HepG2 (cell line): ENCODE measurements around the gene TCF7L2. TPM values are rescaled to one million over a fixed set of nuclear protein-coding genes. Genes with fewer than 3 reads are reported as not detected.

ENCODE experiments used
- ATAC-seq: fragments of 200-7000 bp; cut with Tn5 transposase; 3 replicates; pipeline ENCODE4 v1.9.1; 2020; ENCODE audit warnings: mild to moderate bottlenecking, moderate library complexity
- BruUV-seq: library from RNA; stranded (reverse); fragments of 400-500 nt; replicated peaks from 2 replicates; lab custom pipeline; 2021; lab: Mats Ljungman, UMichigan
- CTCF ChIA-PET: fragments of 300-600 bp; formaldehyde crosslinking; extraction: SDS; loops from one replicate; lab custom pipeline; 2021; ENCODE audit warnings: low total read pairs, inconsistent platforms, low intra/inter-chr PET ratio; lab: Yijun Ruan, JAX
- POLR2A ChIA-PET: fragments of 350-600 bp; sonication (Branson Sonifier 250); formaldehyde crosslinking; loops from one replicate; lab custom pipeline; 2020; ENCODE audit warnings: antibody characterized with exemption, inconsistent platforms; lab: Yijun Ruan, JAX
- DNase-seq: peaks from one replicate; pipeline ENCODE4 v3.0.0-alpha.2; 2015; ENCODE audit warnings: low spot score
- FAIRE-seq: peaks from 3 replicates; lab custom pipeline; 2011; peaks lifted over from hg19 to GRCh38; lab: Jason Lieb, UNC
- H2AFZ ChIP-seq: one replicate; pipeline ENCODE4 v1.6.1; 2011; ENCODE audit warnings: low read length, inconsistent platforms
- H3K27ac ChIP-seq: fragments of 300-600 bp; 3 replicates; pipeline ENCODE4 v1.8.0; 2011; ENCODE audit warnings: mixed run types, mild to moderate bottlenecking, mixed read lengths, low read length, inconsistent platforms; ENCODE audit not compliant: insufficient read depth; ENCODE audit errors: extremely low read length
- H3K27me3 ChIP-seq, 2 experiments: fragments of 200-600 bp in 1 of 2; 2 replicates in 1 of 2; 3 replicates in 1 of 2; pipeline versions ENCODE4 v1.6.0 to v1.8.0; 2011; ENCODE audit warnings: low read length in 2 of 2, mild to moderate bottlenecking in 2 of 2, moderate library complexity in 2 of 2, inconsistent platforms in 1 of 2; ENCODE audit not compliant: insufficient read depth in 2 of 2, control insufficient read depth in 1 of 2
- H3K36me3 ChIP-seq, 2 experiments: fragments of 200-600 bp in 1 of 2; replicated peaks in 1 of 2; 2 replicates in 1 of 2; 3 replicates in 1 of 2; pipeline versions ENCODE4 v1.5.1 to v1.8.0; 2011; ENCODE audit warnings: low read length in 2 of 2, inconsistent platforms in 1 of 2; ENCODE audit not compliant: insufficient read depth in 2 of 2, control insufficient read depth in 1 of 2
- H3K4me1 ChIP-seq: 2 replicates; pipeline ENCODE4 v1.5.1; 2012; ENCODE audit warnings: low read length, inconsistent platforms; ENCODE audit not compliant: insufficient read depth
- H3K4me2 ChIP-seq: 2 replicates; pipeline ENCODE4 v1.6.0; 2011; ENCODE audit warnings: low read depth, low read length, inconsistent platforms
- H3K4me3 ChIP-seq, 3 experiments: fragments of 200-600 bp in 1 of 3; sonication (generic), shearing (Covaris generic) in 1 of 3; replicated peaks in 1 of 3; 2 replicates each; pipeline ENCODE4 v1.5.1; 2011 to 2016; ENCODE audit warnings: low read length in 3 of 3, inconsistent platforms in 2 of 3, low read depth in 2 of 3, mild to moderate bottlenecking in 2 of 3, control low read depth in 1 of 3, mixed read lengths in 1 of 3; ENCODE audit not compliant: insufficient read depth in 1 of 3
- H3K79me2 ChIP-seq: one replicate; pipeline ENCODE4 v1.6.1; 2011; ENCODE audit warnings: low read length, inconsistent platforms; ENCODE audit not compliant: insufficient read depth
- H3K9ac ChIP-seq: 2 replicates; pipeline ENCODE4 v1.6.0; 2011; ENCODE audit warnings: mild to moderate bottlenecking, low read depth, low read length, inconsistent platforms; ENCODE audit not compliant: insufficient read depth
- H3K9me3 ChIP-seq: 2 replicates; pipeline ENCODE4 v1.5.1; 2012; ENCODE audit warnings: mild to moderate bottlenecking, low read length
- H4K20me1 ChIP-seq: 2 replicates; pipeline ENCODE4 v1.6.0; 2011; ENCODE audit warnings: inconsistent platforms, mild to moderate bottlenecking, low read length, moderate library complexity; ENCODE audit not compliant: insufficient read depth
- KDM1A ChIP-seq: IDR thresholded peaks from 2 replicates; pipeline ENCODE4 v1.6.1; 2016; ENCODE audit warnings: missing compliant biosample characterization
- MIER3 ChIP-seq: IDR thresholded peaks from 2 replicates; pipeline ENCODE4 v1.6.1; 2016; ENCODE audit warnings: missing compliant biosample characterization, borderline replicate concordance
- MXD4 ChIP-seq: IDR thresholded peaks from 2 replicates; pipeline ENCODE4 v1.6.1; 2016; ENCODE audit warnings: mild to moderate bottlenecking, missing biosample characterization, missing genetic modification reagents
- RFX1 ChIP-seq: fragments of 450-650 bp; IDR thresholded peaks from 2 replicates; pipeline ENCODE4 v1.6.1; 2017
- ZFP1 ChIP-seq: IDR thresholded peaks from 2 replicates; pipeline ENCODE4 v1.6.1; 2016
- ZKSCAN1 ChIP-seq: fragments of 150-350 bp; IDR thresholded peaks from 2 replicates; pipeline ENCODE4 v1.6.1; 2014; ENCODE audit warnings: low read length
- ZNF124 ChIP-seq: sonication (generic); formaldehyde crosslinking; IDR thresholded peaks from 2 replicates; pipeline ENCODE4 v1.4.0; 2020; ENCODE audit warnings: missing genetic modification reagents
- ZNF775 ChIP-seq: sonication (generic); formaldehyde crosslinking; IDR thresholded peaks from 2 replicates; pipeline ENCODE4 v1.4.0; 2020; ENCODE audit warnings: missing genetic modification reagents, mild to moderate bottlenecking, moderate library complexity, borderline replicate concordance
- WGBS: methylation state at CpG from one replicate; pipeline ENCODE4 v1.1.6; 2017; ENCODE audit warnings: low lambda C conversion rate; 5-methylcytosine and 5-hydroxymethylcytosine counted together
- in situ Hi-C: cut with HindIII; loops from 2 replicates; pipeline ENCODE4 v1.10.0; 2017; ENCODE audit warnings: low pct_unique_long_range_greater_than_20kb; ENCODE audit not compliant: extremely low pct_ligation_motif_present
- intact Hi-C: fragments of 100-400 bp; cut with micrococcal nuclease; formaldehyde crosslinking; loops from one replicate; pipeline ENCODE4 v1.10.0; 2022; ENCODE audit not compliant: unreplicated experiment
- polyA plus RNA-seq, 8 experiments: library from polyadenylated mRNA; depleted of rRNA in 3 of 8; stranded (reverse) in 7 of 8; unstranded in 1 of 8; fragments of >200 nt; fragmentation: Illumina TruSeq in 4 of 8; extraction: Trizol in 4 of 8; gene quantifications; 2 replicates each; pipeline versions ENCODE4 v1.2.1 to v1.2.3, GENCODE V29; 2011 to 2016; ENCODE audit warnings: low read depth in 4 of 8, missing spikeins in 1 of 8, mixed read lengths in 1 of 8; ENCODE audit not compliant: insufficient read depth in 1 of 8
- total RNA-seq, 5 experiments: library from RNA; depleted of rRNA; stranded (reverse); fragments of >200 nt; fragmentation: Illumina TruSeq; extraction: Trizol; gene quantifications; 2 replicates each; pipeline ENCODE4 v1.2.3, GENCODE V29; 2016; ENCODE audit warnings: low read depth in 1 of 5
- TF ChIP-seq, protein P1 (sequence below): IDR thresholded peaks from 2 replicates; pipeline ENCODE4 v1.6.1; 2016; ENCODE audit warnings: missing compliant biosample characterization, missing genetic modification reagents, borderline replicate concordance
- TF ChIP-seq, protein P2 (sequence below): IDR thresholded peaks from 2 replicates; pipeline ENCODE4 v1.6.1; 2016; ENCODE audit warnings: mild to moderate bottlenecking

TCF7L2 gene
- total and polyA plus RNA-seq, 2 of the 13 experiments (the other 11 are each of a cell fraction or from before 2014, with no cell fraction given), result 3.9 to 13.7 TPM

DNA sequence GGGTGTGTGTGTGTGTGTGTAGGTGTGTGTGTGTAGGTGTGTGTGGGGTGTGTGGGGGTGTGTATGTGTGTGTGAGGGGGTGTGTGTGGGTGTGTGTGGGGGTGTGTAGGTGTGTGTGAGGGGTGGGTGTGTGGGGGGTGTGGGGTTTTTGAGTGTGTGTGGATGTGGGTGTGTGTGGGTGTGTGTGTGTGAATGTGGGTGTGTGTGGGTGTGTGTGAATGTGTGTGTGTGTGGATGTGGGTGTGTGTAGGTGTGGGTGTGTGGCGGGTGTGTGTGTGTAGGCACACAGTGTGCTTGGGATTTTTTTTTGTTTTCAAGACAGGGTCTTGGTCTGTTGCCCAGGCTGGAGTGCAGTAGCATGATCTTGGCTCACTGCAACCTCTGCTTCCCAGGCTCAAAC is 36.8 kb upstream of the TCF7L2 start (continued):
- TF ChIP-seq ZNF775 (CRISPR knock-in tag) (no peak), ZFP1 (CRISPR knock-in tag) (no peak), MXD4 (no peak), ZNF124 (CRISPR knock-in tag) (no peak), ZKSCAN1 (no peak), RFX1 (no peak)
- TF ChIP-seq, protein P1, sequence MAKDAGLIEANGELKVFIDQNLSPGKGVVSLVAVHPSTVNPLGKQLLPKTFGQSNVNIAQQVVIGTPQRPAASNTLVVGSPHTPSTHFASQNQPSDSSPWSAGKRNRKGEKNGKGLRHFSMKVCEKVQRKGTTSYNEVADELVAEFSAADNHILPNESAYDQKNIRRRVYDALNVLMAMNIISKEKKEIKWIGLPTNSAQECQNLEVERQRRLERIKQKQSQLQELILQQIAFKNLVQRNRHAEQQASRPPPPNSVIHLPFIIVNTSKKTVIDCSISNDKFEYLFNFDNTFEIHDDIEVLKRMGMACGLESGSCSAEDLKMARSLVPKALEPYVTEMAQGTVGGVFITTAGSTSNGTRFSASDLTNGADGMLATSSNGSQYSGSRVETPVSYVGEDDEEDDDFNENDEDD (CRISPR knock-in tag), result no peak
- TF ChIP-seq, protein P2, sequence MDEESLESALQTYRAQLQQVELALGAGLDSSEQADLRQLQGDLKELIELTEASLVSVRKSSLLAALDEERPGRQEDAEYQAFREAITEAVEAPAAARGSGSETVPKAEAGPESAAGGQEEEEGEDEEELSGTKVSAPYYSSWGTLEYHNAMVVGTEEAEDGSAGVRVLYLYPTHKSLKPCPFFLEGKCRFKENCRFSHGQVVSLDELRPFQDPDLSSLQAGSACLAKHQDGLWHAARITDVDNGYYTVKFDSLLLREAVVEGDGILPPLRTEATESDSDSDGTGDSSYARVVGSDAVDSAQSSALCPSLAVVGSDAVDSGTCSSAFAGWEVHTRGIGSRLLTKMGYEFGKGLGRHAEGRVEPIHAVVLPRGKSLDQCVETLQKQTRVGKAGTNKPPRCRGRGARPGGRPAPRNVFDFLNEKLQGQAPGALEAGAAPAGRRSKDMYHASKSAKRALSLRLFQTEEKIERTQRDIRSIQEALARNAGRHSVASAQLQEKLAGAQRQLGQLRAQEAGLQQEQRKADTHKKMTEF (CRISPR knock-in tag), result no peak

DNA sequence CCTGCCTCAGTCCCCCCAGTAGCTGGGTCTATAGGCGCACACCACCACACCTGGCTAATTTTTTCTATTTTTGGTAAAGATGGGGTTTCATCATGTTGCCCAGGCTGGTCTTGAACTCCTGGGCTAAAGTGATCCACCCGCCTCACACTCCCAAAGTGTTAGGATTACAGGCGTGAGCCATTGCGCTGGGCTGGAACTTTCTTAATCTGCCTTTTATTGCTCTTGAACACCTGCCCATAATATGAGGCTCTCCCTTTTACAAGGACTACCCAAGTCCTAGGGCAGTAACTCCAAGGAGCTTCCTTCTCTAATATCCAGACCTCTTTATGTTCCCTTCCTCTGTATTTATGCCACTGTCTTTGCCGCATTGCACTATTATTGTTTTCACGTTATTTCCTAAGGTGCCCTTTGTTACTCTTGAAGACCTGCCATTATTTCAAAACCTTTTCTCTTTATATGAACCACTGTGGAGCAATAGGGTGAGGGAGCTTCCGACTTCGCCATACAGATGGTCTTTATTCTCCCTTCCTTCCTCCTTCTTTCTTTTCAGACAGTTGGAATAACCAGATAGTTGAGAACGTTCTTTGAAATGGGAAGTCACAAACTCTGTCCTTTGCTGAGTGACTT is 36.3 kb upstream of the TCF7L2 start:
- TF ChIP-seq KDM1A (CRISPR knock-in tag) (no peak), MIER3 (CRISPR knock-in tag) (no peak)
- H3K9me3 ChIP-seq, result no peaks in the 10 kb centered on the region
- intact Hi-C loops, result no loop called here
- no peak overlapping the region for H3K9ac ChIP-seq
- no peaks in the 10 kb centered on the region for H3K27me3 ChIP-seq
- H2AFZ ChIP-seq, result no peak overlapping the region
- H3K4me2 ChIP-seq, result no peak overlapping the region
- ChIA-PET CTCF (no interaction called here), POLR2A (no interaction called here)
- 81% methylated on average over 9 of the region's 9 CpGs for WGBS
- no peaks in the 10 kb centered on the region for H3K79me2 ChIP-seq
- H3K4me3 ChIP-seq, result no peak overlapping the region
- peaks cover 47% of the 10 kb centered on the region for H3K4me1 ChIP-seq
- no peak overlapping the region for H3K27ac ChIP-seq
- ATAC-seq (no peak), DNase-seq (no peak), FAIRE-seq (no peak)
- H4K20me1 ChIP-seq, result no peaks in the 10 kb centered on the region
- BruUV-seq, result no TSS peak
- H3K36me3 ChIP-seq, result no peaks in the 10 kb centered on the region
- in situ Hi-C loops, result no loop called here
